Adrenal gland (tissue), 5 donors: ENCODE results near the gene PDLIM7.

ENCODE experiments used
- CTCF ChIP-seq, 6 experiments: fragments of 450-650 bp in 4 of 6; fragments of 200-600 bp in 2 of 6; sonication (generic) in 1 of 6; IDR thresholded peaks; 1 replicate in 5 of 6; 2 replicates in 1 of 6; pipeline versions ENCODE4 v1.5.1 to v1.8.0; 2016 to 2021; ENCODE audit warnings: antibody characterized with exemption in 6 of 6, mild to moderate bottlenecking in 2 of 6, moderate library complexity in 1 of 6
- POLR2A ChIP-seq, 2 donors: fragments of 450-650 bp; IDR thresholded peaks; one replicate each; pipeline ENCODE4 v1.6.1; 2017; ENCODE audit warnings: antibody characterized with exemption in 2 of 2, mild to moderate bottlenecking in 2 of 2, moderate library complexity in 1 of 2
- donor health status: DM: no; HTN: no; CAD: no.

- no peak for TF ChIP-seq CTCF (IDR thresholded peaks at IDR 0.05)
- no peak for TF ChIP-seq POLR2A (IDR thresholded peaks at IDR 0.05)
These were observed 2.4 kb upstream of the PDLIM7 start for GRCh38 chr5:177499842-177500241.
